BJ (cell line): Measurements from ENCODE around the gene CDHR4. TPM values are rescaled to one million over a fixed set of nuclear protein-coding genes. Genes with fewer than 3 reads are reported as not detected.

Experiments
- CTCF ChIA-PET: fragments of 350-600 bp; formaldehyde crosslinking; extraction: SDS; loops from one replicate; lab custom pipeline; 2021; ENCODE audit warnings: antibody characterized with exemption, inconsistent platforms; lab: Yijun Ruan, JAX
- POLR2A ChIA-PET: fragments of 300-600 bp; sonication (Branson Sonifier 250); formaldehyde crosslinking; extraction: SDS; loops from one replicate; lab custom pipeline; 2021; ENCODE audit warnings: antibody characterized with exemption; lab: Charles Lee
- DNase-seq: peaks from one replicate; pipeline ENCODE4 v3.0.0-alpha.2; 2011; ENCODE audit warnings: low read depth
- H3K27me3 ChIP-seq: 2 replicates; pipeline ENCODE4 v1.6.0; 2011; ENCODE audit warnings: low read length; ENCODE audit not compliant: control insufficient read depth, insufficient read depth
- H3K36me3 ChIP-seq: 2 replicates; pipeline ENCODE4 v1.5.1; 2011; ENCODE audit warnings: low read length; ENCODE audit not compliant: control insufficient read depth, insufficient read depth
- H3K4me3 ChIP-seq: 2 replicates; pipeline ENCODE4 v1.5.1; 2011; ENCODE audit warnings: low read depth, mild to moderate bottlenecking, control low read depth, low read length
- polyA minus RNA-seq: library from RNA; depleted of rRNA, polyadenylated mRNA; stranded (reverse); fragments of >200 nt; gene quantifications from 2 replicates; pipeline ENCODE4 v1.2.3, GENCODE V29; 2011; rRNA and poly(A)+ RNA removed
- polyA plus RNA-seq: library from polyadenylated mRNA; depleted of rRNA; stranded (reverse); fragments of >200 nt; gene quantifications from 2 replicates; pipeline ENCODE4 v1.2.3, GENCODE V29; 2011; rRNA removed
- TF ChIP-seq, protein P1 (sequence below): IDR thresholded peaks from 2 replicates; pipeline ENCODE4 v1.5.1; 2011; ENCODE audit warnings: low read depth, mild to moderate bottlenecking, control low read depth, inconsistent platforms, low read length, moderate library complexity; ENCODE audit not compliant: insufficient read depth

The CDHR4 gene, protein sequence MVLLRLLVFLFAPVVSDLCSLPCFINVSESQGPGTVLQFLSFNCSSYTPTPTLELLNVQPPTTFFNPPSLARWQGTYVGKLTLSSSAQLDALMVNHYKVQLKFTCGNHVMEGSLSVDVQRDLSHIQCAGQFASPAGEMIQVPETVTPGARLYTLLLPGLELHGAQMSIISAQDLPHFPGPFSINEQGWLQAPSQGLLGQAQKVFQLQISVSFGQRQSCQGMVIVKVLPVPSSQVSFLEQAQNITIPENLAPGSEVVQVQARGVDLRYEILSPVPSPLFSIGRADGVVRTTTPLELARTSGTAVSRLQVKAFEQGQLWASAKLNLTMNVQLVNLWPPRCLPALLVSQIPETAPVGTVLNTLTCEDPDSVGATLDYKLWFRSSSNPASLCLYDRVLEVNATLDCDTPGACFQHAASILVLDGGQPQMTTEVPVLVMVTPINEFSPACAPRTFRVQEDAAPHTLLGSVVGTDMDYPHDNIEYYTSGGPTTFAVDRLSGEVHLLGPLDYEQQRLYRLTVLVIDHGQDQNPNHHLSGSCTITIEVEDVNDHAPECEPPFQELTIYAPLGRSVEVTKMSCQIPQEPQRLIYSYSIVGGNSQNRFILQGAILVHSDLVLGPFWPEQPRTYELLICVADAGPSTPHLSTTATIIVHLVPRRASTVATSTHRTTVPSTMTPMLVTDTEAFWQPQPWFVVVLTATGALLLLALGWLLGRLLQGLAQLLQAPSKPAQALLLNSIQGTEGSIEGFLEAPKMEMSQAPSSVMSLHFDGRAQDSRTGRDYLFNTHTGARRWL
- polyA plus RNA-seq (not detected in 2 replicates), polyA minus RNA-seq (0.15 and 0.62 TPM in 2 replicates)

DNA sequence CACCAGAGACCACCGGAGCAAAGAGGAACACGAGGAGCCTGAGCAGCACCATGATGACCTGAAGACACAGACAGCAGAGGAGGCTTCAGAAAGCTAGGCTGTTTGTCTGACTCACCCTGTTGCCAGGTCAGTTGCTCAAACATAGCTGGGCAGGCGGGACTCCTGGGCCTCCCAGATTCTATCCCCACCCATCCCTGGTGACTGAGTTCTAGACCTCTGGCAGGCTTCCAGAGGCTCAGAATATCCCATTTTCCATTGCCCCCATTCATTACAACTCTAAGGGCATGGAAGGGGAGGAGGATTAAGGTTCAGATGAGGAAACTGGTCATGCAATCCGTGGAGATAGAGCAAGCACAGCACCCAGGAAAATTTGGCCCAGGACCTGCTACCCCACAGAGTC, at the start of gene CDHR4:
Gene CDHR4, minus strand, starts transcription at position 113 of the 400 bp plus-strand sequence. Its CDS starts 61 bp downstream, at position 52.
- ChIA-PET POLR2A (no interaction called here), CTCF (interaction anchor here (1.2 to 13.4 kb wide), 2 partner anchors 12 to 37 kb away, joined by 5 to 287 read pairs; no protein-coding TSS in a partner anchor)
- Histone ChIP-seq H3K4me3 (no peak within 1 kb of the TSS), H3K27me3 (no peaks in the 10 kb centered on the region), H3K36me3 (no peaks in the 10 kb centered on the region)
- DNase-seq, result no peak
- TF ChIP-seq, protein P1, sequence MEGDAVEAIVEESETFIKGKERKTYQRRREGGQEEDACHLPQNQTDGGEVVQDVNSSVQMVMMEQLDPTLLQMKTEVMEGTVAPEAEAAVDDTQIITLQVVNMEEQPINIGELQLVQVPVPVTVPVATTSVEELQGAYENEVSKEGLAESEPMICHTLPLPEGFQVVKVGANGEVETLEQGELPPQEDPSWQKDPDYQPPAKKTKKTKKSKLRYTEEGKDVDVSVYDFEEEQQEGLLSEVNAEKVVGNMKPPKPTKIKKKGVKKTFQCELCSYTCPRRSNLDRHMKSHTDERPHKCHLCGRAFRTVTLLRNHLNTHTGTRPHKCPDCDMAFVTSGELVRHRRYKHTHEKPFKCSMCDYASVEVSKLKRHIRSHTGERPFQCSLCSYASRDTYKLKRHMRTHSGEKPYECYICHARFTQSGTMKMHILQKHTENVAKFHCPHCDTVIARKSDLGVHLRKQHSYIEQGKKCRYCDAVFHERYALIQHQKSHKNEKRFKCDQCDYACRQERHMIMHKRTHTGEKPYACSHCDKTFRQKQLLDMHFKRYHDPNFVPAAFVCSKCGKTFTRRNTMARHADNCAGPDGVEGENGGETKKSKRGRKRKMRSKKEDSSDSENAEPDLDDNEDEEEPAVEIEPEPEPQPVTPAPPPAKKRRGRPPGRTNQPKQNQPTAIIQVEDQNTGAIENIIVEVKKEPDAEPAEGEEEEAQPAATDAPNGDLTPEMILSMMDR, result no peak

DNA sequence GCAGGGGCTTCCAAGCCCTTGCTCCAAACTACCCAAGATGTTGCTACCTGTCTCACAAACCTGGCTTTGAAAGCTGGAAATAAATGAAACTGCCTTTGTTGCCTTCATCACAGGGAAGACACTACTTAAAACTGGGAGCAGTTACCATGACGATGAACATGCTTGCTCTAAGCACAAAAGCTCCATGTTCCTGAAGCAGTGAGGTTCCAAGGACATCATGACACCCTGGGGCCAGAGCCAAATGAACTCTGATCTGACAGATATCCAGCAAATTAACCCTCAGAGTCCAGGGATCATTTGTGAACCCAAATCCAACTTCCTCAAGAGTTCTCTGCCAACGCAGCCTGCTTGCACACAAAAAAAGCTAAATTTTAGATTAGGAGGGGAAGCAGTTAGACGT, 46.0 kb upstream of the CDHR4 start:
- CTCF ChIA-PET, result interaction anchor here (0.5 to 2.6 kb wide), 3 partner anchors 9 to 45 kb away, joined by 3 to 19 read pairs (median 3); partner anchors contain the start of gene INKA1

DNA sequence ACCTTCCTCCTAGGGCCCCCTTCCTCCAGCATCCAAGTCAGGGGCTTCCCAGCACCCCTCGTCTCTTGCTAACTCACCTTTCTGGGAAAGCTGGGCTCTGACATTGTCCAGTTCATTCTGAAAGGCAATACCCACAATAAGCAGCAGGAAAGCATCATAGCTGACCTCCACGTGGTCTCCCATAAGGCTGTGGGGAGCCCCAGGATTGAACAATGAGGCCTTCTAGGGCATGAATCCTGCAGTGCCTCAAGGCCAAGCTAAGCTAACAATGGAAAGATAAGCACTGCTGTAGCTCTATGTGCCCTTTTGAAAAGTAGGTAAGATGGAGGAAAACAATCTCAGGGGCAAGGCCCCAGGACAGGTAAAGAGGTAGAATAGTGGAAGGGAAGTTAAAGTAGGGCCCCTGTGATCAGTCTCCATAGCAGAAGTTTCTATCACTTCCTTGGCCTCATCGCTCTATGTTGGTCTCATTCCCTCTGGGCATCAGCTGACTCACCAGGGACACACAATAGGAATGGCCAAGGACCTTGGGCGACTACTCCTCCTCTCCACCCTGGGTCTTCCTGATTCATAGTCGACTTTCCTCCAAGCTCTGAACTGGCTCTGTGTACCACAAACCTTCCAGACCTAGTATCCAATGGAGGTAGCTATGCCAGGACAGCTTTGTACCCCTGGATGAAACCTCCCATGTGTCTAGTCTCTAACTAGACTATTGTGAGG, 45.0 kb upstream of the CDHR4 start:
- Histone ChIP-seq H3K4me3 (no peak overlapping the region), H3K27me3 (no peaks in the 10 kb centered on the region), H3K36me3 (no peaks in the 10 kb centered on the region; the same call in 1 of the 2 replicates)
- ChIA-PET CTCF (interaction anchor here (2.6 kb wide), 1 partner anchor 42 kb away, joined by 19 read pairs; the partner anchor contains the start of gene INKA1), POLR2A (interaction anchor here (0.7 kb wide), 1 partner anchor 18 kb away, joined by 5 read pairs; no protein-coding TSS in a partner anchor)
- TF ChIP-seq, protein P1, result no peak
- DNase-seq, result no peak

More for the DNA sequence above, 46.0 kb upstream of the CDHR4 start:
- no peak overlapping the region for H3K4me3 ChIP-seq
- DNase-seq, result no peak
- H3K36me3 ChIP-seq, result no peaks in the 10 kb centered on the region; the same call in 1 of the 2 replicates
- TF ChIP-seq, protein P1, result no peak
- POLR2A ChIA-PET, result no interaction called here
- no peaks in the 10 kb centered on the region for H3K27me3 ChIP-seq

DNA sequence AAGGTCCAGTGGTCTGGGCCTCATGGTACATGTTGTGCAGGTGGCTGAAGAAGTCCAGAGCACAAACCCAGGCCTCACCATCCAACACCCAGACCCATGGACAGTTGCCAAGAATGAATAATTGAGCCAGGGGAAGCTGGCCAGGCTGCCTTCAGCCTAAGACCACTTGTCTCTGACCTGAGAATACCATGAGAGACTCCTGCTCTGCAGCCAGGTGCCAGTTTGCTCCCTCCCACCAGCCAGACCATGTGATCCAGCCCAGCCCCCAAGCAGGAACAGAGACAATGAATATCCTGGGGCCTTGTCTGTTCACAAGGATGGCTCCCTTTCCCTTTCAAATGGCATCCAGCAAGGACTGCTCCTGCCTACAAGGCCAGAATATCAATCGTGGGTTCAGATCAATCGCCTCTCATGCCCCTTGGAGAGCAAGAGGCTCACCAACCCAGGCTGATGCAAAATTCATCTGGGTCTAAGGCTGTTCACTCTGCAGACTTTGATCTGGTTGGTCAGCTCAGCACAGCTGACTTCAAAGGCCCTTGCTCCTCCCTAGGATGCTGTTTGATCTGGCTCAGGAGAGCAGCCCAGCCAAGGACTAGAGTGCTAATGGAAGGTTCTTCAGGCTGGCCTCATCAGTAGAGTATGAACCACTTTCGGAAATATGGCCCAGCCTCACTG, 43.3 kb upstream of the CDHR4 start:
- ChIA-PET CTCF (interaction anchor here (0.8 to 12.2 kb wide), 2 partner anchors 38 to 59 kb away, joined by 3 to 287 read pairs; partner anchors contain the start of genes CDHR4 and INKA1), POLR2A (no interaction called here)
- Histone ChIP-seq H3K27me3 (no peaks in the 10 kb centered on the region), H3K36me3 (no peaks in the 10 kb centered on the region; the same call in 1 of the 2 replicates), H3K4me3 (no peak overlapping the region)
- TF ChIP-seq, protein P1, result no peak
- no peak for DNase-seq
